IPS-18c (cell line): ENCODE results near the gene ATF3.
"Not testable (repeated sequence)": the region's sequence is repeated elsewhere in the genome, so short reads cannot be mapped to it uniquely, and the experiment has no call there.

Experiments used
- H3K4me3 ChIP-seq: 2 replicates; pipeline ENCODE4 v1.7.0; 2013; ENCODE audit warnings: low read depth, mild to moderate bottlenecking, low read length, moderate library complexity; ENCODE audit not compliant: insufficient read depth
- H3K9me3 ChIP-seq: one replicate; pipeline ENCODE4 v1.6.1; 2013; ENCODE audit warnings: mild to moderate bottlenecking, low read length, moderate library complexity; ENCODE audit not compliant: control insufficient read depth, insufficient read depth

The ATF3 gene

GRCh38 chr1:212655668-212656440 lies 47.3 kb downstream of the ATF3 start:
- no peak overlapping the region for H3K4me3 ChIP-seq
- peaks cover 2% of the 10 kb centered on the region for H3K9me3 ChIP-seq

GRCh38 chr1:212656730-212657129 lies 48.2 kb downstream of the ATF3 start:
- H3K4me3 ChIP-seq, result no peak overlapping the region
- H3K9me3 ChIP-seq, result peaks cover 2% of the 10 kb centered on the region

GRCh38 chr1:212658250-212658649 lies 49.7 kb downstream of the ATF3 start:
- H3K9me3 ChIP-seq, H3K4me3 ChIP-seq: not testable (repeated sequence)

GRCh38 chr1:212664409-212665199 lies 56.0 kb downstream of the ATF3 start:
- Histone ChIP-seq H3K4me3 (no peak overlapping the region), H3K9me3 (peaks cover 2% of the 10 kb centered on the region)

GRCh38 chr1:212665241-212666115 lies 56.9 kb downstream of the ATF3 start:
- peak overlapping the region; percentile 90 for H3K4me3 ChIP-seq
- peaks cover 2% of the 10 kb centered on the region for H3K9me3 ChIP-seq

- no peak overlapping the region for H3K4me3 ChIP-seq
Measured at GRCh38 chr1:212666116-212666775, 57.7 kb downstream of the ATF3 start.

GRCh38 chr1:212667223-212668139 lies 58.9 kb downstream of the ATF3 start:
- no peak overlapping the region for H3K4me3 ChIP-seq
- peaks cover 2% of the 10 kb centered on the region for H3K9me3 ChIP-seq

More at GRCh38 chr1:212666116-212666775, 57.7 kb downstream of the ATF3 start:
- peaks cover 2% of the 10 kb centered on the region for H3K9me3 ChIP-seq

- H3K4me3 ChIP-seq, result no peak overlapping the region
- peaks cover 2% of the 10 kb centered on the region for H3K9me3 ChIP-seq
Measured at GRCh38 chr1:212668477-212668876, 59.9 kb downstream of the ATF3 start.

GRCh38 chr1:212669102-212669501 lies 60.5 kb downstream of the ATF3 start:
- H3K4me3 ChIP-seq, result no peak overlapping the region
- H3K9me3 ChIP-seq, result peaks cover 2% of the 10 kb centered on the region

GRCh38 chr1:212669600-212669999 lies 61.0 kb downstream of the ATF3 start:
- no peak overlapping the region for H3K4me3 ChIP-seq
- no peaks in the 10 kb centered on the region for H3K9me3 ChIP-seq

- H3K9me3 ChIP-seq, result no peaks in the 10 kb centered on the region
Measured at GRCh38 chr1:212670301-212670700, 61.7 kb downstream of the ATF3 start.

More at GRCh38 chr1:212670301-212670700, 61.7 kb downstream of the ATF3 start:
- no peak overlapping the region for H3K4me3 ChIP-seq
